ENCODE data around the gene MGMT. TPM values are rescaled to one million over a fixed set of nuclear protein-coding genes. Genes with fewer than 3 reads are reported as not detected.

MGMT gene
- total and polyA plus RNA-seq, 9 donors, result 4.5 to 53.3 (median 25.4) TPM

GRCh38 chr10:129799942-129800341 lies 332.9 kb downstream of the MGMT start:
- 61 to 78% (median 65%) methylated on average over 3 of the region's 3 CpGs for WGBS, 3 donors
- TF ChIP-seq CTCF (IDR thresholded peaks at IDR 0.05) (no peak), EP300 (IDR thresholded peaks at IDR 0.05) (no peak), POLR2A (IDR thresholded peaks at IDR 0.05) (no peak)

GRCh38 chr10:129800796-129801340 lies 333.8 kb downstream of the MGMT start:
- no peaks in the 10 kb centered on the region for H3K27me3 ChIP-seq
- TF ChIP-seq POLR2A (IDR thresholded peaks at IDR 0.05) (no peak), CTCF (IDR thresholded peaks at IDR 0.05) (no peak)
- WGBS, 3 donors, result 51 to 67% (median 67%) methylated on average over 13 to 14 of the region's 14 CpGs
- H3K36me3 ChIP-seq, result no peaks in the 10 kb centered on the region
- no peak overlapping the region for H3K27ac ChIP-seq
- no peaks in the 10 kb centered on the region for H3K4me1 ChIP-seq (ENCODE audit: insufficient read depth)
- H3K4me3 ChIP-seq, result no peak overlapping the region
- no peaks in the 10 kb centered on the region for H3K9me3 ChIP-seq
- DNase-seq, result no peak
- intact Hi-C loops (cut with DNase I), result no loop called here

More at GRCh38 chr10:129799942-129800341, 332.9 kb downstream of the MGMT start:
- Histone ChIP-seq H3K27ac (no peak overlapping the region), H3K27me3 (no peaks in the 10 kb centered on the region), H3K4me3 (no peak overlapping the region), H3K4me1 (ENCODE audit: insufficient read depth) (no peaks in the 10 kb centered on the region), H3K9me3 (no peaks in the 10 kb centered on the region), H3K36me3 (no peaks in the 10 kb centered on the region)
- intact Hi-C loops (cut with DNase I), result no loop called here
- DNase-seq, result no peak

DNA sequence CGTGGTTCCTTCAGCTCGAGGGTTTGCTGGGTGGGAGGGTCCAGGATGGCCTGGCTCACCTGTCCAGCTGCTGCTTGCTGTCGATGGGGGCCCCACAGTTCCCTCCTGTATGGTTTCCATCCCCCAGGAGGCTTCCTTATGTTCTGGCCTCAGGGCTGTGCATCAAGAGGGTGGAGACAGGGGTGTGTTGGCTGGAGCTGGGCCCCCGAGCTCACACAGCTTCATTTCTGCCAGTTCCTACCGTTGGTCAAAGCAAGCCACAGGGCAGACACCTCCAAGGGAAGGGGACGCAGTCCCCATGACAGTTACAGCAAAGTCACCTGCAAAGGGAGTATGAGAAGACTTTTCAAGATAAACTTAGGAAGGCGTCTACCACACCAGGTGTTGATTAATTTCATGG lies 340.2 kb downstream of the MGMT start:
- intact Hi-C loops (cut with DNase I), result no loop called here
- WGBS, 3 donors, result 73 to 83% (median 82%) methylated on average over 7 of the region's 7 CpGs
- Histone ChIP-seq H3K27me3 (no peaks in the 10 kb centered on the region), H3K4me3 (no peak overlapping the region), H3K9me3 (no peaks in the 10 kb centered on the region), H3K36me3 (no peaks in the 10 kb centered on the region), H3K27ac (no peak overlapping the region), H3K4me1 (ENCODE audit: insufficient read depth) (no peaks in the 10 kb centered on the region)
- DNase-seq, result no peak
- TF ChIP-seq POLR2A (IDR thresholded peaks at IDR 0.05) (no peak), EP300 (IDR thresholded peaks at IDR 0.05) (no peak), CTCF (IDR thresholded peaks at IDR 0.05) (no peak)

- no peaks in the 10 kb centered on the region for H3K4me1 ChIP-seq (ENCODE audit: insufficient read depth)
- TF ChIP-seq POLR2A (IDR thresholded peaks at IDR 0.05), result no peak
- TF ChIP-seq EP300 (IDR thresholded peaks at IDR 0.05), result no peak
- TF ChIP-seq CTCF (IDR thresholded peaks at IDR 0.05), result no peak
- no peak overlapping the region for H3K4me3 ChIP-seq
- intact Hi-C loops (cut with DNase I), result no loop called here
- H3K9me3 ChIP-seq, result no peaks in the 10 kb centered on the region
- H3K27me3 ChIP-seq, result no peaks in the 10 kb centered on the region
- no peak for DNase-seq
- no peaks in the 10 kb centered on the region for H3K36me3 ChIP-seq
- WGBS, 3 donors, result 76 to 86% (median 78%) methylated on average over 26 of the region's 26 CpGs
- H3K27ac ChIP-seq, result no peak overlapping the region
These were observed 341.3 kb downstream of the MGMT start for GRCh38 chr10:129808092-129808983.

All from ovary (tissue), 9 donors.